ENCODE results near the gene THSD7B. TPM values are rescaled to one million over a fixed set of nuclear protein-coding genes. Genes with fewer than 3 reads are reported as not detected.

THSD7B gene
- polyA plus RNA-seq, 1 donor, result 5.4 TPM

GRCh38 chr2:136801661-136802060 lies 36.3 kb downstream of the THSD7B start:
- DNase-seq, result no peak

GRCh38 chr2:136809998-136810397 lies 44.7 kb downstream of the THSD7B start:
- DNase-seq, result peak; percentile 38

GRCh38 chr2:136818839-136819238 lies 53.5 kb downstream of the THSD7B start:
- no peak for DNase-seq

GRCh38 chr2:136823291-136823690 lies 57.9 kb downstream of the THSD7B start:
- DNase-seq, result peak; percentile 13

GRCh38 chr2:136828162-136828561 lies 62.8 kb downstream of the THSD7B start:
- no peak for DNase-seq

GRCh38 chr2:136828774-136829173 lies 63.4 kb downstream of the THSD7B start:
- no peak for DNase-seq

GRCh38 chr2:136844546-136844945 lies 79.2 kb downstream of the THSD7B start:
- no peak for DNase-seq

GRCh38 chr2:136858656-136859055 lies 93.3 kb downstream of the THSD7B start:
- no peak for DNase-seq

GRCh38 chr2:136860443-136860958 lies 95.2 kb downstream of the THSD7B start:
- DNase-seq, result no peak

- no peak for DNase-seq
These were observed 98.1 kb downstream of the THSD7B start for GRCh38 chr2:136863468-136863867.

- peak; percentile 4 for DNase-seq
These were observed 98.5 kb downstream of the THSD7B start for GRCh38 chr2:136863874-136864273.

GRCh38 chr2:136871424-136871823 lies 106.1 kb downstream of the THSD7B start:
- no peak for DNase-seq

- peak; percentile 5 for DNase-seq
These were observed 108.9 kb downstream of the THSD7B start for GRCh38 chr2:136874258-136874657.

- DNase-seq, result no peak
These were observed 125.8 kb downstream of the THSD7B start for GRCh38 chr2:136891100-136891499.

GRCh38 chr2:136894007-136894634 lies 128.8 kb downstream of the THSD7B start:
- DNase-seq, result no peak

GRCh38 chr2:136901732-136902131 lies 136.4 kb downstream of the THSD7B start:
- DNase-seq, result no peak

- no peak for DNase-seq
These were observed 140.4 kb downstream of the THSD7B start for GRCh38 chr2:136905779-136906178.

- DNase-seq, result no peak
These were observed 144.4 kb downstream of the THSD7B start for GRCh38 chr2:136909777-136910176.

- DNase-seq, result no peak
These were observed 150.8 kb downstream of the THSD7B start for GRCh38 chr2:136916131-136916530.

GRCh38 chr2:136917411-136917881 lies 152.1 kb downstream of the THSD7B start:
- peak; percentile 30 for DNase-seq

GRCh38 chr2:136919682-136920081 lies 154.3 kb downstream of the THSD7B start:
- DNase-seq, result no peak

- DNase-seq, result no peak
These were observed 155.4 kb downstream of the THSD7B start for GRCh38 chr2:136920652-136921333.

- DNase-seq, result no peak
These were observed 161.8 kb downstream of the THSD7B start for GRCh38 chr2:136927156-136927555.

- no peak for DNase-seq
These were observed 164.2 kb downstream of the THSD7B start for GRCh38 chr2:136929531-136929930.

All from left kidney (tissue), 2 donors.